Kidney glomerular epithelial cell (primary cell): ENCODE measurements around the gene PPP1R12B.
"Not testable (repeated sequence)": the region's sequence is repeated elsewhere in the genome, so short reads cannot be mapped to it uniquely, and the experiment has no call there.

Source experiments
- DNase-seq: peaks from one replicate; lab custom pipeline; 2025; lab: John Stamatoyannopoulos, UW

PPP1R12B gene

DNA sequence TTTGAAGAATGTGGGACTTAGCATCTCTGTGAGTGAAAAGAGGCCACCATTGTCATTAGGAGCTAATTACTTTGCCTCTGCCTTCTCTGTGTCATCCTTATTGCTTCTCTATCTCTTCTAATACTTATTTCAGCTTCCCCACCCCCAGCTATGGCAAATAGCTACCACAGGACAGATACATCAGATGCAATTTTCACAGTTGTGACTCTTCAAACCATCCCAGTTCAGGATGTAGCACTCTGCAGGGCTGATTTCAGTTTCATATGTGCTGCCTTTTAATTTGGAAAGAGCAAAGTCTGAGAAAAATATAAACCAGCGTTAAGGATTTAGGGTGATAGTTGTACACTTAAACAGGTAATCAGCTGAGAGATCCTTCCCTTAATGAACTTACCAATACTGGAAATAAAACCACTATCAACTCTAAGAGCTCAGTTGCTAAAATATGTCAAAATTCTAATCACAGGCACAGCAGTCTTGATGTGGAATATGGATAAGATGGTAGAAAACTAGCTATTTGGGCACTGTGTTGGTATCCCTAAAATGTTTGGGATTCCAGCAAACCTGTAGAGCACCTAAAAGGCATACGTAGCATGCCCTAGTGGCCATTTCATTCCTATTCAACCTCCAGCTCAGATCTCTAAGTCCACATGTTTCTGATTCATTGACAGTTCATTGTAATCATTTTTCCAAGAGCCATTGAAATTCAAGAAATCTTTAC lies 213.4 kb downstream of the PPP1R12B start:
- no peak for DNase-seq

DNA sequence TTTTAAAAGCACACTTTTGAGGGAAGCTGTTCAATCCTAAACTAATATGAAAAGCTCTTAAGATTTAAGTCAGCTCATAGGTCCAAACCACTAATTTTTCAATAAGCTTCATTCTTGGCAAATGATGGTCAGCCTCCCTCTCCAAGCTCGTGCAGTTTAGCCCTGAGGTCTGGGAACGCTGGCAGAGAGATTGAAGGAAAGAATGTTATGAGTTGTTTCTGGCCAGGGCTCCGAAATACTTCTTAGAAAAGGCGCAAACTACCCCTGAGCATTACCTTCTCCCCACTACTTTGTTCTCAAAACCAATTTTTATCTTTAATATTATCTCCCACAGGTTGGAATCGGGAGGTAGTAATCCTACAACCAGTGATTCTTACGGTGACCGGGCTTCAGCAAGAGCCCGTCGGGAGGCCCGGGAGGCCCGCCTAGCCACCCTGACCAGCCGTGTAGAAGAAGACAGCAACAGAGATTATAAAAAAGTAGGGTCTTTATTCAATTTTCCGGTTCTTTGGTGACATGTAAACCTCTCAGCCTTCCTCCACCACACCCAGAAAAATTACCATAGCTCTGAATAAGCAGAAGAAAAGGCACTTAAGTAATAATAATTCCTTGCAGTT lies 214.1 kb downstream of the PPP1R12B start:
- DNase-seq: no peak

DNA sequence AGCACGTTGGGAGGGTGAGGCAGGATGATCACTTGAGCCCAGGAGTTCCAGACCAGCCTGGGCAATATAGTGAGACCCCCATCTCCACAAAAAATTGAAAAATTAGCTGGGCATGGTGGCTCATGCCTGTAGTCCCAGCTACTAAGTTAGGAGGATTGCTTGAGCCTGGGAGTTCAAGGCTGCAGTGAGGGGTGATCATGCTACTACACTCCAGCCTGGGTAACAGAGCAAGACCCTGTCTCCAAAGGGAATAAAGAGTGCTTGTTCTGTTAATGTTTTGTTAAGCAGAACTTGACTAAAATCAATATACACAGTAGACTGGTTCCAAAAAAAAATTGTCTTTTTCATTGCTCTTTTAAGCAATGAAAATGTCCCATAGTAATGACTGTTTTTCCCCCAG lies 215.3 kb downstream of the PPP1R12B start:
- DNase-seq: no peak

DNA sequence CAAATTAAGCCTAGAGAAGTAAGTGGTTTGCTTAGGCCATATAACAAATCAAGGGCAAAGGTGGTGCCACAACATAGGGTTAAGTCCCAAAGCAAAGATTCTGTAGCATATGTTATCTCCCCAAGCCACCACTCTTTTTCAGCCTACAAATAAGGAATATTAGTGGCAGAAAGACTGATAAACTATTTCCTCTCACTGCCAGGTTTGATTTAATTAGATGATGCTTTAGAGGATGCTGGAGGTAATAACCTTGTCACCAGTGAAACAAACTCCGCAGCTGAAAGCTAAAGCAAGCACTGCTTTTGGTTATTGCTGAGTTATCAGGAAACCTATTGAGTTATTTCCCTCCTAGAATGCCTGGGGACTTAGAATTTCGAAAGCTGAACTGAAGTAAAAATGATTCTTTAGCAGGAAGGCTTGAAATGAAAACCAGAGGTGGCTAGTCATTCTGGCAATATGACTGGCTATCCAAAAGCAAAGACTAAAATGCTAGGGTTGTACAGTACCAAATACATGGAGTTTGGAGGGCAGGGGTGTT lies 216.5 kb downstream of the PPP1R12B start:
- DNase-seq: no peak

DNA sequence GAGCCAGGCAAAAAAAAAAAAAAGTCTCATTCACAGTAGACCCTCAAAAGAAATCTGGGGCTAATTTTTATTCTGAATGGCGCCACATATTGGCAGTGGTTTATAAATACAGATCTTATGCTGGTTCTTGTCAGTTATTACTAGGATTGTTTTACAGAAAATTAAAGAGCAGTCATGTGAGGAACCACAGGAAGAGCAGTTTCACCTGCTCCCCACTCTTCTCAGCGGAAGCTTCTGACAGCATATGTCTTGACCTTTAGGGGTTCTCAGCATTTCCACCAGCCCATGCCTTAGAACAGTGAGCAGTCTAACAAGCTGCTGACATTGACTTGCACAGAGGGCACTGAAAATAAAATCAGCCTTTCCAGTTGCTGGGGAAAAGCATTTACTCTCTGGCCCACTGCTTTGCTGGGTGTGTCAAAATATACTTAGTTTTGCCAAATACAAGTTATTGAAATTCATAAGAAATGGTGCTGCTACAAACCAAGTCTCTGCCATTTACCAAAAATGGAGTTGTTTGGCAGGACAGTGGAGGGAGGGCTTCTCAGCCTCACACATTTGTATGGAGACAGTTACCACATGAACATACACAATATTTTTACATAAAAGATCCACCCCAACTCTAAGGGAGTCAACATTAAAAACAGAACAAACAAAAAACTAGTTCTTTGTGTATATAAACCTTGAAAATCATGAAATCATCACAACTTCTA lies 217.5 kb downstream of the PPP1R12B start:
- DNase-seq: no peak

DNA sequence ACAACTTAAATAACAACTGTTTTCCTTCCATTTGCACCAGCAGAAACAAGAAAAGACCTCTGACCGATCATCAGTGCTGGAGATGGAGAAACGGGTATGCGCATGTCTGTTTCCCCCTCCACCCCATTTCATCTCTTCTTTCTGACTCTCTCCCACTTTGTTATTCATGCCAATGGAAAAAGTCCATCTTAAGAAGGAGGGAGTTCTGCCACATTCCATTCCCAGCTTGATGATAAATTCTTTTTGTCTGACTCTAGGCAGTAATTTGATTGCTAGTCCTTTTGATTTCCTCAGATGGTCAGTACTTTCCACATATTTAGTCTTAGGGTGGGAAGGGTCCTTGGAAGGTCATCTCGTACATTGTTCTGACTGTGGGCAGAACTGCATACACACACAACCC lies 219.2 kb downstream of the PPP1R12B start:
- peak; percentile 63 for DNase-seq

DNA sequence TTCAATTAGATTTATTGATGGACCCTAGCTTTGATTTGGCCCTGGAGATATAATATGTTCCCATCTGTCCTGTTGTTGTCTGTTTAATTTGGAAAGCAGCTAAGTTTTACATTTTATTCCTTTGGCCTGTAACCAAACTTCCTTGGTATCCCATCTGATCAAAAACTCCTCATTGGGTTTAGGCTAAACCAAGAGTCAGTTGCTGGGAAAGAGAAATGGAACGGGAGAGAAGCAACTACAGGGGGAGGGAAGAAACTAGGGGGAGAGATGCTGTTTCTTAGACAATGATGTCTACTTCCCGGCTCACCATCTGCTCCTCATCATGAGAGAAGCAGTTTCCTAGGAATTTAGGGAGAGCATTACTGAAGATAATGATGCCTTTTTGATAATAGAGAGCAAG lies 219.9 kb downstream of the PPP1R12B start:
- no peak for DNase-seq

DNA sequence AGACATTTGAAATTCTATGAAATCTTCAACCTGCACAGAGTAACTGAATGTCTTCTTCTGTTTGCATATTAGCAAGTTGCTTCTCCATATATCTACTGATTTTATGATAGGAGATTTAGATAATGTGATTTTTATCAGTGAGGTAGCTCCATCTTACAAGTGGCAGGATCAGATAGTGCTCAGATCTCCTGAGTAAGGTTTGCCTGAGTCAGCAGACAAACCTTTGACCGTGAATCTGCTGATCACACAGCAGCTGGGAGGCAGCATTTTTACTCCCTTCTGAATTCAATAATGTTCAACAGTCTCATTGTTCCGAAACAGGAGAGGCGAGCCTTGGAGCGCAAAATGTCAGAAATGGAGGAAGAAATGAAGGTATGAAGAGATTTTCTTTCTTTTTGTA lies 220.3 kb downstream of the PPP1R12B start:
- DNase-seq: peak; percentile 23

DNA sequence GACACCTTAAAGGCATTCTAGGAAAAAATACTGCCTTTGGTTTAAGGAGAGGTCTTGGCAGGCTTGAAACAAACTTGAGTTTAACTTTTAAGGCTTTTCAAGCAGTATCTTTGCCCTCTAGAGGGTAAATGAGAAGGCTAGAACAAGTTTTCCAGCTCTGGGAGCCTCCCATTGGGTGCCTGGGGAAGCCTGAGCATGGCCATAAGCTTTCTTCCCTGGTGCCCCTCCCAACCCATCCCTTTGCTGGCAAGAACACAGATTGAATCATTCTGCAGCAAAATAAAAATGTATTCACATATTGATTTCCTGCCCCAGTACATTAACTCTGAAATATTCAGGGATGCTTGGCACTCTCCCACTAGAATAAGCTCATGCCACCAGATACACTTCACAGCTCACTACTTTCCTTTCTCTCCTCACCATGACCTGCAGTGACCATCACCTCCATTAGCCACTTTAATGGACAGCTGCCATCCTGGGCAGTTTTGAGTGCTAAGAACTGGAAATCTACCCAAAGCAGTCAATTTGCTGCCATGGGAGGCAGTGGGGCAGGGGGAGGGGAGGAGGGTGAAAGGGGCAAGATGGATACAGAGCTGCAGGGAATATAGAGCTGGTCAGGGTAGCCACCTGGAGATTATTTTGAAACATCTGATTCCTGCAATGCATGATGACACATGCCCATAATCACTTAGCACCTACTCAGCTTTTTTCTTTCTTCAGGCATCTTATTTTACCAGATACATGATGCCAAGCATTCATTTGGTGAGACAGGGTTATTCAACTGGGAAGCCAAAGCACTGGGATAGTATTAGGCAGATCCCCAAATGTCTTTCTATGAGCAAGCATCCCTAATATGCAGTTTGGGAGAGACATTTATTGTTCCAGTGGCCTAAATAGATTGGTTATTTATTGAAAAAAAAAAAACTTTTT lies 221.2 kb downstream of the PPP1R12B start:
- peak; percentile 75 for DNase-seq

DNA sequence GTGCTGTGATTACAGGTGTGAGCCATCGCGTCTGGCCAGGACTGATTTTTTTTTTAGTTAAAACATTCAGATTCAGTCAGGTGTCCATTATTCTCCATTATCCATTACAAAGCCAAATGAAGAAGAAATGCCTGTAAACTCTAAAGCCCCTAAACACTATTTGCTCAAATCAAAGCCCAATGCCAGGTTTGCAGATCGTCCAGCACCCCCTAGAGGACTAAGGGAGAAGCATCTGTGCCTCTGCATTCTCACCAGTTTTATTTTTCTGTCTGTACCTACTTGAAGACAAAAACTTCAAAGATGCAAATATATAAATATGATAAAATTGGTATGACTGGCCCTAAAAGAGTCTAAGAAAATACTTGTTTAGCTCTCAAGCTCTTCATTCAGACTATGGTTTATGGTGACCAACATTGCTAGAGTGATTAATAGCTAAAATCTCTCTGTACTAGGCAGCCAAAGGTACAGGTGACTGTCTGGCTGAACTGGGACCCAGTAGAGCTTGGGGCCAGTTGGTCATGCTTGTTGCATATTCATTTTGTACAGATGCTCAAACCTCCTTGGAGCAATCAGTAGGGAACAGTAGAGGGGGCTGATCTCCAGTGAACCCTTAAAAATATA lies 223.3 kb downstream of the PPP1R12B start:
- no peak for DNase-seq

DNA sequence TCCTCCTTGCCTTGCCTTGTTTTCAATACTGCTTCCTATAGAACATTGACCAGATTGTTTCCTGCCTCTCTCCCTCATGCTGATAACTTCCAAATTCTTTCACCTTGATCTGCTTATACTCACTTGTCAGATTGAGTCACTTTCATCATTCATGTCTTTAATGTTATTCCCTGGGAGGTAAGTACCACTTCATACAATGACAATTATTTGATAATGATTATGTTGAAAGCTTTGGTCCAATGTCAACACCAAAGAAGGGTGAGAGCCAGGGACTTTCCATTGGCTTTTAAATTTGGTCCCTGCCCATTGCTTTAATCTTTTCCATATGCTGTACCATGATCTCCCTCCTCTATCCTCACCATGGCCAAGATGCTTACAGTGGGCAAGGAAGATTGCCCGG lies 224.4 kb downstream of the PPP1R12B start:
- DNase-seq: no peak

DNA sequence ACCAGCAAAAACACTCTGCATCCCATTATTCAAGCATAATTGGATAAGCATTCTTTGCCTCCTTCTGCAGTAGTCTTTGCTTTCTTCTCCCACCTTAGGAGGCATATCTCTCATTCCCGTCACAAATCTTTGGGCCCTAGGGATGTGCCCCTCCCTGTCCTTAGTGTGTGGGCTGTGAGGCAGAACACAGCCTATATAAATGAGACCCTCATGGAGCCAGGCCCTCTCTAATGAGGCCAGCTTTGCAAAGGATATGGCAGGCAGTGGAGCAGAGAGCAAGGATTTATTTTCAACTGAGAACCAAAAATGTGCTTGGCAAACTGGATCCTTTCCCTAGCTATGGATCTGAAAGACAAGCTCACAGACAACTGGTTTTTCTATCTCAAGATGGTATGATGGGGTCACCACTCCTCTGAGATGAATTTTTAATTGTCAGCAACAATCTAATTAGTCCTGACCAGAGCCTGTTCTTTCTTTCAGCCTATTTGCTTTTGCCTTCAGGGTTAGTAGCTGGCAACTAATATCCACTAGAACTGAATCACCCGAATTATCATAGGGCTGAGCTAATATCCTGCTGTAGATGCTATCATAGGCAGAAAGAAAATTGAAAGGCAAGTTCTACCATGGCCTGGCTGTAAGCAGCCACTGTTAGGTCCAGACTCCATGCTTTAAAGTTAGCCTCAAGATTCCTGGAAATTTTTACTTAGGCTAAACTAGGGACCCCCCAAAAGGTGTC lies 227.6 kb downstream of the PPP1R12B start:
- no peak for DNase-seq

DNA sequence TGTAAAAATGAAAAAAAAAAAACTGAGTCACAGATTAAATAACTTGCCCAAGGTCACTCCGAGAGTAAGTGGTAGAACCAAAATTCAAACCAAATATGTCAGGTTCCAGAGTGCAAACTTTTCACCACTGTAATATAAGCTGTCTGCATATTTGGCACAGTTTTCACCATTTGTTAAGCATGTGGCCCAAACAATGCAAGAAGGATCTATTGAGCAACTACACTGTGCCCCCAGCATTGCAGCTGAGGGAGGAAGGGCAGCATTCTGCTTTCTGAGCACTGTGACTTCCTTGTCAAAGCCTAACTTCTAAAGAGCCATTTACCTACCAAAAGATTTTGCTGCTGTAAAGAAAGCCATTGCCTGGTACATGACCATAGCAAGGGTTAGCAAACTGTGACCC lies 228.3 kb downstream of the PPP1R12B start:
- no peak for DNase-seq

DNA sequence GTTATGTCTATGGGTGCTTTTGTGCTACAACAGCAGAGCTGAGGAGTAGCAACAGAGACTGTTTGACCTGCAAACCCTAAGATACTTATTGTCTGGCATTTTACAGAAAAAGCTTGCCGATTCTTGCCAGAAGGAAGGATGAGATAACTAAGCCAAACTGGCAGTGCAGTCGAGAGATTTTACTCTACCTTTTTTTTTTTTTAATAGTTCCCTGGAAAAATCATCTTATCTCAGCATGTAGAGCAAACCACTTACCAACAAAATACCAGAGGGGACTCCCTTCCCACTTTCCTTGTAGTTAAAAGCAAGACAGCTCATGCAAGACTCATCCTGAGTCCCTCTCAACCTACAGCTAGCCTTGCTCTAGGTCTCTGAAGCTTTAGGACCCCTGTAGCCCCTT lies 228.9 kb downstream of the PPP1R12B start:
- no peak for DNase-seq

DNA sequence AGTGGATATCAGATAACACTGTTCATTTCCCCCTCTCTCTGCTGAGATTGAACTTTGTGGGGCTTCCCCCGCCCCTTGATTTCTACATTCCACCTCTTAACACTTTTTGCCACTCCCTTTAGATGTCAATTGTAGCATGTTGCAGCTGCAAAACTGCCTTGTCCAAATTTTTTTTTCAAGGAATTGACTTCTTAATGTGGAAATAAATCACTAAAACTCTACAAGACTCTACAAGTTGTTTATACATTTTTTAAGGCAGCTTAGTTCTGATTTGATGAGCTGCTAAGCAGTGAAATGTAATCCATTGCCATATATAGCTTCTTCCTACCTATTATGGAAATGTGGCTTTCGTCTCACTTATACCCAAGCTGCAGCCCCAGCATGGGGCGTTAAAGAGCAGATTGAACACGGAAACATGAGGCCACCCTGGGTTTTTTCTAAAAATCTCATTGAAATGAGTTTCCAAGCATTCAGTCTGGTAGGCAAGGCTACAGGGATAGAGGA lies 229.6 kb downstream of the PPP1R12B start:
- no peak for DNase-seq

DNA sequence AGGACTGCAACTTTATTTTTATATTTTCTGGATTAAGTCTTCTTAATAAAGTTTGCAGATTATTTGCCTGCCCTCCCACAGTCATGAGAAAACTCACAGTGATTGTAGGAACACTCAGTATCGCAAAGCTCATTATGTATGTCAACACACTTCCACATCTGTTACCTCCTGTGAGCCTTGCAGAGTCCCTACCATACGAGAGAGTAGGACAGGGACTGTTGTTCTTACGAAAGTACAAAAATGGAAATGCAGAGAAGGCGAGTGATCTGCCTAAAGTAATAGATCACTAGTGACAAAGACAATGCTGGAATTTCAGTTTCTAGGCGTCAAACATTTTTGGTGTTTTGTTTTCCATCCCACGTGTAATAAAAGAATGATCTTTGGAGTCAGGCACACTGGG lies 230.1 kb downstream of the PPP1R12B start:
- DNase-seq: no peak

DNA sequence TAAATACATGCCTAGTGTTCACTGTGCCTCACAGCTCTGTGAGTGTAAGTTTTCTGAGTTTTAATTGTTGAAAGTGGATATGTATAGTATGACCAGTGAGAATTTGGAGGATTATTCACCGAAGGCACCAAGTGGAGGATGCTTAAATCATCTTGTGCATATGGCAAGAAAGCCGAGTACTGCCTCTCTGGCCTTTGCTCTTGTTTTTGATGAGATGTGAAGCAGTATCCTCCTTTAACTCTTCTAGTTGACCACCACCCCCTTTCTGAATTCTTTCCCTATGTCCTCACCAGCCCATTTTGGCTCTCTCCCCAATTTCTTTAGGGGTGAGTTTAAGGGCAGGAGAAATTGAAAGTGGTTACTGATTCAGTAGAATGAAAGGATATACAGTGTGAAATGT lies 231.3 kb downstream of the PPP1R12B start:
- DNase-seq: peak; percentile 40

DNA sequence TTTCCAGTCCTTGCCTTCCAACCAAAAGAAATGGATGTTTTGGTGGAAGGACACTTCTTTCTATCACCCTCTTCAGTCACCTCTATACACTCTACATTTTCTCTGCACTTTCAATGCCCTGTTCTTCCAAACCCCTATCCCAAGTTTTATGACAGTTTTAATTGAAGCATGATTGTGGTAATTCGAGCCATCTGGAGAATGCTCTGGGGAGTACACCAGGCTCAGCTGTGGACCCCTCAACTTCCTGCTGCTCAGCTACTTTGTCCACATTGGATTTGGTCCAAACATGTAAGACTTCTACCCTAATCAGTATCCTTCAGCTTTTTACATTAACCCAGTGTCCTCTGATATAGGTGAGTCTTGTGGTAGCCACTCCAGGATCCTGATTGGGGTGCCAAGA lies 232.1 kb downstream of the PPP1R12B start:
- no peak for DNase-seq

DNA sequence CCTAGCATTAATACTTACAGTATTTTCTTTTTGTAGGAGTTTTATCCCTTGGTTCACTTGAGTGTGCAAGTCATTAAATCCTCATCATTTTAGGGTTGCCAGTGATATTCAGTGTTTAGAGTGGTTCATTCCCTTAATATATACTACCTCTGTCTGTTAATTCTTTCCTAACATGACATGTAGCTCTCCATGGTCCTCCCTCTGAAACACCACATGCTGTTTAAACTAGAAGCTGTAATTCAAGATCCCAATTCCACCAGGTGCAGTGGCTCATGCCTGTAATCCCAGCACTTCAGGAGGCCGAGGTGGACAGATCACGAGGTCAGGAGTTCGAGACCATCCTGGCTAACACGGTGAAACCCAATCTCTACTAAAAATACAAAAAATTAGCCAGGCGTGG lies 233.9 kb downstream of the PPP1R12B start:
- DNase-seq: not testable (repeated sequence)

DNA sequence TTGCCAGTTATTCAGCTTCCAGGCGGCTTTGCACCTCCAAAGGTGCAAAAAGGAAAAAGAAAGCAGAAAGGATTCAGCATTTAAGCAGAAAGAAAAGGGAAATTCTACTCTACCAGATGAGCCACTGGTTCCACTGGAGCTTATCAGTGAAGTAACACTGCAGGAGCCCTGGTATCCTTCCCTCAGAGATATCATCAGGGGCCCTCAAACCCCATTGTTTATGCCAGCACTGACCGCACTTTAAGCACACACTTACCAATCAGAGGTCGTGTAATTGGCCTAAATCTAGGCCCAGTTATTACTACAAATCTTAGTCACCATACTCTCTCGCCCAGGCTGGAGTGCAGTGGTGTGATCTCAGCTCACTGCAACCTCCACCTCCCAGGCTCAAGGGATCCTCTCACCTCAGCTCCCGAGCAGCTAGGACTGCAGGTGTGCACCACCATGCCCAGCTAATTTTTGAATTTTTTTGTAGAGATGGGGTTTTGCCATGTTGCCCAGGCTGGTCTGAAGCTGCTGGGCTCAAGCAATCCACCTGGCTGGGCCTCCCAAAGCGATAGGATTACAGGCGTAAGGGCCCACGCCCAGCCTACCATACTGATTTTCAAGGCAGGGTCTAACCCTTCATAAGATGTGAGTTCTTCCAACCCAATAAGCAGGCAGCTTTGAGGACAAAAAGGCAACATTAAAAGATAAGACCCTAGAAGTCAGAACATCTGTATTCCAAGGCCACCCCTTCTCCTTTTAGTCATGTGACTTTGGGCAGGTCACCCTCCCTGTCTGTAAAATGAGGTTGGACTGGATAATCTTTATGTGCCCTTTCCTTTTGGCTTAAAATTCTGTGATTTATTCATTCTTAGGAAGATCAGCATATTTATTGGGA lies 236.4 kb downstream of the PPP1R12B start:
- DNase-seq: no peak
